Stimulated activated CD8-positive, alpha-beta memory T cell treated with anti-CD3 and anti-CD28 coated beads, Interleukin-12 subunit alpha, Interleukin-12 subunit beta, amount 100 ng/mL, for 24 hours (primary cell): ENCODE results near the gene AHCTF1.
"Not testable (repeated sequence)": the region's sequence is repeated elsewhere in the genome, so short reads cannot be mapped to it uniquely, and the experiment has no call there.

Experiments used
- DNase-seq: peaks from one replicate; pipeline ENCODE4 v3.0.0-alpha.2; 2020; ENCODE audit errors: extremely low read depth

The AHCTF1 gene

DNA sequence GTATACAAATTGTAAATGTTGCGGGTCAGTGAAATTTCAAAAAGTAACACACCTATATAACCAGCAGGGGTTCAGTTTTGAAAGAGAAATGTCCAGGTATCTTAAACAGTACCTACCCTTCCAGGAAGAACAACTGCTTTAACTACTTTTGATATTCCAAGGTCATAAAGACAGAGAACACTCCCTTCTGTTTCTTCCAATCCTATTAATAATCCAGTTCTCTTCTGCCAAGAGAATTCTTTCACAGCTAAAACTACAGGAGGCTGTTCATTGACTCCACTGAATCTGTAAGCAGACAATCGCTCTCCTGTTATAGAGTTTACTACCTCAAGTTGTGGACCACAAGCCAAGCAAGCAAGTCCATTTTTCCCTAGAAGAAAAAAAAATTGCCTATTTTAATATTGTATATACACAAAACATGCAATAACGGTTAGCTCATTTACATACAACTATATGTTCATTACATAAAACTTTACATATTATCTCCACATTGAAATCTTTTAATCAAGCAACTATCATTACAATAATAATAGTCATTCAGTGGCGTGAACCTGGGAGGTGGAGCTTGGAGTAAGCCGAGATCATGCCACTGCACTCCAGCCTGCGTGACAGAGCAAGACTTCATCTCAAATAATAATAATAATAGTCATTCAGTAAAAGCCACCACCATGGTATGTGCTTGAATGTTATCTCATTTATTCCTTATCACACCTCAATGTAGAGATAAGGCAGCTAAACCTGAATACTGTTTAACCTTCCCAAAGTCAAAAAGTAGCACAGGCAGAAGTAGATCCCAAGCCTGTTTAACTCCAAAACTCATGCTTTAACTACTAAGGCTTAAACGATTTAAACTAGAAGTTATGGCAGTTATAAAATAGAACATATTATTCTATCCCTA lies 15.5 kb downstream of the AHCTF1 start:
- not testable (repeated sequence) for DNase-seq

DNA sequence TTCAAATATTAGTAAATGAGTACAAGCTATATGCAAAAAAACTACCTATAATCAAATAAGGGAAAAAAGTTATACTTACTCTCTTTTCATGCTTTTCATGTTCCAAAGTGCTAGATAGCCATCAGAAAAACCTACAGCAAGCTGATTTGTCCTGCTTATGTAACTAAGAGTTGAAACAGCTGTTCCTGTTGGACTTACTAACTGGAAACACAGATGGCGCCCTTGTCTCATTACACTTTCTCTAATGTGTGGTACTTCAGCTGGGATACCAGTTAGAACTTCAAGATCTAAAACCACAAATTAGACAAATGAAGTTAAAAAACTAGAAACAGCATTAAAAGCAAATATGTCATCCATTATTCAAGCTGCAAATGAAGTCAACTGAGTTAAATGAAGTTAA lies 24.3 kb downstream of the AHCTF1 start:
- no peak for DNase-seq

DNA sequence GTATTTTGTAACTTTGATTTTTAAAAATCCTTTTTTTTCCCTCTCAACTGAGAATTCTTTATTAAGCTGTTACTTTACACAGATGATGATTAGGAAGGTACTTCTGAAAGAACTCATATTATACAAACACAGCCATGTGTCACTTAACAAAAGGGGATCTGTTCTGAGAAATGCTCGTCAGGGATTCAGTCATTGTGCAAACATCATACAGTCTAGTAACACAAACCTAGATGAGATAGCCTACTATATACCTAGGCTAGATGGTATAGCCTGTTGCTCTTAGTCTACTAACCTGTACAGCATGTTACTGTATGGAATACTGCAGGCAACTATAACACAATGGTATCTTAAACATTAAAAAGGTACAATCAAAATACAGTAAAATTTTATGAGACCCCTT lies 24.9 kb downstream of the AHCTF1 start:
- DNase-seq = no peak

DNA sequence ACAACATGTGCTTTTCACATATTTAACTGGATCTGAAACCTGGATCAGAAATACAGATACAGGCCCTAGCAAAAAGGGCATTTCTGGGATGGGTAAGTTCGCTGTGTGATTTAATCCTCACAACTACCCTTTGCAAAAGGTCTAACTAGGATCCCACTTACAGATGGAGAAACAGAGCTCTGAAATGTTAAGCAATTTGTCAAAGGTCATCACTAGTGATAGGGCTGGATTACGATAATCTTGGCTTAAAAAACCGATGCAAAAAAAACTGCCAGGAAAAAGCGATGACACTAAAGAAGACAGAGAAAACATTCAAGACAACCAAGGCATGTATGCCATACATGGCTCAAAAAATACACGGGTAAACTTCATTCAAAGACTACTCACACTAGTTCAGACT lies 29.9 kb downstream of the AHCTF1 start:
- no peak for DNase-seq

DNA sequence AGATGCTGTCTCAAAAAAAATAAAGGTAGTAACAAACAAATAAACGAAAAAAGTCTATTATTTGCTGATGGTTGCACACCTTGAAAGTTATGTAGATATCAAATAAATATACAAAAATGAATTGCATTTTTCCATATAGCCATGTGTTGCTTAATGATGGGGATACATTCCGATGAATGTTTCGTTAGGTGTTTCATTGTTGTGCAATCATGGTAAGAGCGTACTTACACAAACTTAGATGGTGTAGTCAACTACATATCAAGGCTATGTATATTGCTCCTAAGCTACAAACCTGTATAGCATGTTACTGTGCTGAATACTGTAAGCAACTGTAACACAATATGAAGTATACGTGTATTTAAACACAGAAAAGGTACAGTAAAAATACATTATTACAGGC lies 34.4 kb downstream of the AHCTF1 start:
- no peak for DNase-seq

DNA sequence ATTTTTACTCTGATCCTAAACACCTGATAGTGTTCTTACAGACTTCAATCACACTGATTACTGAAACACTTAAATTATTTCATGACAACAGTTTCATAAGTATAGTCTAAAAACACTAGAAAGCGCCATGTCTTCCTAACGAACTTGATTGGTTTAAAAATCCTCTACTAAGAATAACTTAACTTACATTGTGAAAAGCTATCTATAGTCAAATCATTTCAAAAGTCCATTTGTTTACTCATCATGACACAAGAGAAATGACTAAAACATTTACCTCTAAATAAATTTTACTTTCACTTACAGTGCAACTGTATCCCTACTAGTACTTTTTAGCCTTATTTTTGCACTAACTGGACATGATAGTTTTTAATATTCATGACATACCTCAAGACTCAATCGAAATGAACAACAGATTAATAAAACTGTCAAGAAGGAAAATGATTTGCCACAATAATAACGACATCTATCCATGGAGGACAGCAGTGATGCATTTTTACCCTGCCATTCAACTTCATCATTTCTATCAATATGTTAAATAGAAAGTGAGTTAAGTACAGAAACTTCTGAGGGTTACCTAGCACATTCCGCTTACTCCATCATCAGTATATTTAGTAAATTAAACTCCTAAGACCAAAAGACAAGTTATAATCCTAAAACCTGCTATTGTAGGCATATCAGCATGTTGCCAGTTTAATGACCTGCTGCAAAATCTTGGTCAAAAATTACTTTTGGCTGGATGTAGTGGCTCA lies 38.4 kb downstream of the AHCTF1 start:
- no peak for DNase-seq

DNA sequence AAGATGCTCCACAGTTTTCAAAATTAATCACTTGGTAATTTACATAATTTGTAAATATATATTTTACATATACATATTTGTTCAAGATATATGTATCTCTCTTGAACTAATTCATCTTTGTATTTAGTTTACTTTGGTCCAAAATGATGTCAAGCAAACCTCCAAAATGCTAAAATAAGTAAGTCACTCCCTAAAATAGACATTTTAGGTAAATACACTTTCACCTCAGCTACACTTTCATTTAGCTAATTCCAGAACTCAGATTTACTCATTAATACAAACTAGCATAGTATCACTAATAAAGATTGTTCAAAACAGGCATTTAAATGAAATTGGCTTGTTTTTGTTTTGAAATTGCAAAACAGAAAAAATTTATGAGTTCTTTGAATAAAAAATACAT lies 40.6 kb downstream of the AHCTF1 start:
- no peak for DNase-seq

DNA sequence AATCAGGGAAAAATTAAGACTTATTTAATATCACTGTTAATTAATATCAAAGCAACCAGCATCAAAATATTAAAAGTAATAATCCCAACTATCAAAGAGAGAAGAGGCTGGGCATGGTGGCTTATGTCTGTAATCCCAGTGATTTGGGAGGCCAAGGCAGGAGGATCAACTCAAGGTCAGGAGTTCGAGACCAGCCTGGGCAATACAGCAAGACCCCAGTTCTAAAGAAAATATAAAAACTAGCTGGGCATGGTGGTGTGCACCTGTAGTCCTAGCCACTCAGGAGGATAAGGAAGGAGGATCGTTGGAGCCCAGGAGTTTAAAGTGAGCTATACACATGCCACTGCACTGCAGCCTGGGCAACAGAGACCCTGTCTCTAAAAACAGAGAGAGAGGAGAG lies 43.2 kb downstream of the AHCTF1 start:
- no peak for DNase-seq

DNA sequence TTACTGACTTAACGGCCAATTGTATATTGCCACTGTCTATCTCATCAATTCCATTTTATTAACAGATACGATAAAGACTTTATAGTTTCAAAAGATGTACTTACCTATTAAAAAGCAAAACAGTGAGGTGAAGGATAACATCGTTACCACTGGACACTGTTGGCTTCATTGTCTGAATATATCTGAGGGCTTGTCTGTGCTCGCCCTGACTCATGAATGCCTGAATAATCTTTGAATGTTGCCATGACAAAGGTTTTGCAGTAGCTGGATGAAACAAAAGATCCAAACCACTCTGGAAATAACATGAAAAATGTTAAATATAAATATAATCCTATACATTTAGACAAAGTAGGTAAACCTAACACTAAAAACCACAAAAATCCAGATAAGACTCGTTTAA lies 46.4 kb downstream of the AHCTF1 start:
- DNase-seq = not testable (repeated sequence)

DNA sequence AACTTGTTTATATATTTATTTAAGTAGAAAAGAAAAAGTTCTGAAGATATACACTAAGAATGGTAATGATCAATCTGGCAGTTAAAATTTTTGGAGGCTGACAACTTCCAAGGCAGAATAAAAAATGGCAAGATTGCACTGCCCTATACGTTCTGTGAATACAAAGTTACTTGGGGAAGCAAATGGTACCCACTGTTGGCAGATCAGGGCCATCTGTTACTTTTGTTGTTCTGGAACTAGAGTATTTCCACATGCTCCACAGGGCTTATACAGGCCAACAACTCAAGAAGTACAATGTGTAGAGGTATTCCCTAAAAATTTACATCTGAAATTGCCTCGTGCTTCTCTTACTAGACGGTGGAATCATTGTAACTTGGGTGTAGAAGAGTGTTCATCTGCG lies 53.2 kb downstream of the AHCTF1 start:
- DNase-seq = no peak

DNA sequence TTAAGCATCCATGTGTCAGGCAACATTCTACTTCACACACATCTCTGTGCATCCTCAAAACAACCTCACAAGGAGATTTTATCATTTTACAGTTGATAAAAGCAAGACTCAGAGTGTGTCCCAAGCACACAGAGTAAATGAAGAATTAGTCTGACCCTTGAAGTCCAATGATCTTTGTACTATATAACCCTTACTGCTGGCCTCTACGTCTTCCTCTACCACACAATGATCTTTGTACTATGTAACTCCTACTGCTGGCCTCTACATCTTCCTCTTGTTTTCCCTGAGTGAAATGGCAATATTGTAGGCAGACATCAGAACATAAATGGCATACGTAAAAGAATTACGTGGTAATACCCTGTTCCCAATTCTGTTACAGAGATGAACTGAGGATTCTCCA lies 55.3 kb downstream of the AHCTF1 start:
- DNase-seq = no peak

DNA sequence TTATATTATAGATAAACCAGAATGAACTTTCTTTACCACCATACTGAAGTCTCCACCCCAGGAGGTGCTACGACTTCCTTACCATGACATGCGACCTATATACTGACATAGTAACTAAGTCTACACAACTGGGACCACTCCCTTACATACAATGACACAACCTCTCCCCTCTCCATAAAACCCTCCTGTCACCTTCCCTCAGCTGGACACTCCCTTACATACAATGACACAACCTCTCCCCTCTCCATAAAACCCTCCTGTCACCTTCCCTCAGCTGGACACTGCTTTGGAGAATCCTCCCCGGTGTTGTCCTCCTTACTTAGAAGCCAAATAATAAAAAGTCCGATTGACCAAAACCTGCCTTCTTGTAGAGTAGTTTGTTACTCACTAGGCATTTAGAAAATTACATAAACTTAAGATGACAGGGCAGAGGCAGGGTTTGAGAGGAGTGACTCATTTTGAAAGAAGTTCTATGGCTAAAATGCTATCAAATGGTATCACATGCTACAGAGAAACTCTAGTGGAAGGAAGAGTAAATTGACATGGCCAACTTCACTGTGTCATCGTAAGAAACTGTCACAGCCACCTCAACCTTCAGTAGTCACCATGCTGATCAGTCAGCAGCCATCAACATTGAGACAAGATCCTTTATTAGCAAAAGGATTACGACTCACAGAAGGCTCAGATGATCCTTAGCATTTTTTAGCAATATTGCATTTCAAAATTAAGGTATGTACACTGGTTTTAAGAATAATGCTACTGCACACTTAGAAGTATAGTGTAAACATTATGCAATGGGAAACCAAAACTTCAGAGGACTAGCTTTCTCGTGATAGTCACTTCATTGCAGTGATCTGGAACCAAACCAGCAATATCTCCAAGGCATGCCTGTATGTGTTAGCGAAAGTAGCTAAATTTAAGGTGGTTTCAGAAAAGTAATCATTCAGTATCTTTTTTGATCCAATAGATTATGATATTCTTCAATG lies 56.4 kb downstream of the AHCTF1 start:
- no peak for DNase-seq

DNA sequence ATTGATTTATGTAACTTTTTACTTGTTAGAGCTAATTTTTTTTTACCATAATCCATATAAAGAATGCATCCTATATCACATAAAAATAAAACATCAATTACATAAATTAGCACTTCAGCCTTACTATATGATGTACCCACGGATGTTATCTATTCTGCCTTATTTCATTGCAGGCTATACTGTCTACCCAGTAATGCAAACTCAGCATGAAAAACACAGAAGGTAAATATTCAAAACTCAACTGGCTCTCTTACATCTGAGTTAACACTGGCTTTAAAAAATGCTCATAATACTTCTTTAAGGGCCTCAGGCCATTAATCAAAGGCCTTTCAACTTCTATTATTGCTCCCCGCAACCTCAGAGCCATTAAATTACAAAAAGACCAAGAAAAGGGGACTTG lies 65.8 kb downstream of the AHCTF1 start:
- DNase-seq = no peak

DNA sequence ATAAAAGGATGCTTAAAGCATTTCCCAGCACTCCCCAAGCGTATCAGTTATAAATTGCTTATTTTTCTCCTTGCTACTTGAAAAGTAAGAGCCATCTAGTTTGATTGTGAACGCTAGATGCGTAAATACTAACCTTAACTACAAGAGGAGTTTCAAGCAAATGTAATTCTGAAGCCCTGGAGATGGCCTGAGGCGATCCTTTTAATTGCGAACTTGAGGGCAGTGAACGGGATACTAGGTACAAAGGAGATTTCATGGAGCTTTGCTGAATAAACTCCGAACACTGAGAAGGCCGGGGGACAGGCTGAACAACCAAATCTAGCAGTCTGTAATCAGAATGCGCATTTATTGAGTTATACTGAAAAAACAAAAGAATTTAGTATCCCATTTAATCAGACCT lies 68.0 kb downstream of the AHCTF1 start:
- not testable (repeated sequence) for DNase-seq

DNA sequence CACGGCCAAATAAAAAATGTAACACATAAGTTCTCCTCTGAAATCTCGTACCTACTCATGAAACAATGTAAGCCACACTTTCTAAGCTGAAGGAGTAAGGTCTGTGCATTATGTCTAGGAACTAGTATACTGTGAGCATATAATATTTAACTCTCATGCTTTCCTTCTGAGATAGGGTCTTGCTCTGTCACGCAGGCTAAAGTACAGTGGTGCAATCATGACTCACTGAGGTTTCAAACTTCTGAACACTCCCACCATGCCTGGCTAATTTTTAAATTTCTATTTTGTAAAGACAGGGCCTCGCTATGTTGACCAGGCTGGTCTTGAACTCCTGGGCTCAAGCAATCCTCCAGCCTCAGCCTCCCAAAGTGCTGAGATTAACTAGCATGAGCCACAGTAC lies 71.3 kb downstream of the AHCTF1 start:
- DNase-seq = no peak

DNA sequence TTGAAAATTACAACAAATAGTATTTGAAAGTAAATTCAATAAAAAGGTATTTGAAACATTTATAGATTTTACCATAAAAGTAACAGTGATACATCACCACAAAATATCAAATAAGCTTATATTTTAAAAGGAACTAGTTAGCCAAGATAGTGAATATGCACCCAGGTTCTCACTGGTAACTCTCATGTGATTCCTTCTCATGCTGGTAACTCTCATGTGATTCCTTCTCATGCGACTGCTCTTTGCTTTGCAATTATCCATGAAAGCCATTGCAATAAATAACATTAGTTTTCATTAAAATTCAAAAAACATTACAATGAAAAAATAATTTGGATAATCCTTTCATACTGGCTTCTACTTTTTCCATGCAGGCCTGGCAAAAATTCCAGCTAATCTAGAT lies 75.4 kb downstream of the AHCTF1 start:
- no peak for DNase-seq

DNA sequence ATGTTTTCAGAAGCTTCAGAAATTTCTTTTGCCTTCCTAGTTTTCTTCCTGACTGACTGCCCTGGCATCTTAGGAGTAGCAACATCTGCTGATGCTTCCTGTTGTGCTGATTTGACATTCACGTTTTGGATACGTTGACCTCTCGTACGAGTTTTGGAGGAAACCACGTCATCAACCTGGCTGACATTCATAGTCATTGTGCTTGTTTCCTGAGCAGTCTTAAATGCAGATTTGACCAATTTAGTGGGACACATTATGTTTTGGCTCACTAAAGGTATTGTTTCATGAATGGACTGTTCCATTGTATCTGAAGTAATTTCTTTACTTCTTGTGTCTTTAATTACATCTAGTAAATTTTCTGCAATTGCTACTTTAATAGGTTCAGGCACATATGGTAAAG lies 81.1 kb downstream of the AHCTF1 start:
- not testable (repeated sequence) for DNase-seq

DNA sequence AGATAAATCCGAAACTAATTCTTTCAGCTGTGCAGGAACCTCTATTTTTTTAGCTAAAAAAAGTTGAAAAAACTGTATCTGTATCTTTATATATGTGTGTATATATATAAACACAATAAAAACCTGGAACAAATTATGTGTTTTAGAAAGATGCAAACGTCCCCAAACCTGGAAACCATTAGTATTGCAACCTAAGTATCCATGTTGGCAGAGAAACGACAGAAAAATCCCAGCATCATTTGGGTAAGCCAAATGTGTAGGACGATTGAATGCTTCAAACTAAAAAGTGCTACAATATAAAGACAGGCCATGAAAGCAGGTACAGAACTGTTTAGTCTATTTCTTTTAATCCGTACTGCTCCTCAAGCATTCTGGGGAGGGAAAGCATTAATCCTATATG lies 87.9 kb downstream of the AHCTF1 start:
- no peak for DNase-seq

DNA sequence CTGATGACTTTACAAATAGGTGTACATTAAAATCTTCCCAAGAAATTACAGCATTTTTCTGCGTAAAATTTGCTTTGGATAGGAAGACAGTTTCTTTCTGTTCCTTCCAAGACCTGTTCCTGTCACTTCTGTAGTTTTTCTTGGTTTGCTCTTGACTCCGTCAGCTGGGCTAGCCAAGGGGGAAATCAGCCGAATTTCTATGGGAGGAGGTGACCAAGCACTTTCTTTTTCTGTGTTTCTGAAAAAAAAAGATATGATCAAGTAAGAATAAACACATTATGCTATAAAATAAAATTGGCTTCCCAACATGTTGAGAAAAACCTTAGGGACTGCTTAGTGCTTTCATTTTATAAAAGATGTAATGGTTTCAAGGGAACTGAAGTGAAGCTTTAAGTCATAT lies 91.0 kb downstream of the AHCTF1 start:
- not testable (repeated sequence) for DNase-seq

DNA sequence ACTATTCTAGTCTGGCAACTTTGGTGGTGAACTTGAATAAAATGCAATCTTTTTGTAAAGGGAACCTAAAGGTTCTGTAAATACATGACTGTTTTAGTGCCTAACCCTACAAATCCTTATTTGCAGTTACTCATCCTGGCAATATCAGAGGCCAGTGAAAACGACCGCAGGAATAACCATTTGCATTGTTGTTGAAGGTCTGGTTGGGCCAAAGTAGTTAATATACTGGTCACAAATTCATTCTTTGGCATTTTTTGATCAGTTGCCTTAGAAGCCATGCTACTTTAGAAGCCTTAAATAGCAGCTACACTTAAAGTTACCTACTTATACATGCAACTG lies 93.7 kb downstream of the AHCTF1 start:
- DNase-seq = no peak

DNA sequence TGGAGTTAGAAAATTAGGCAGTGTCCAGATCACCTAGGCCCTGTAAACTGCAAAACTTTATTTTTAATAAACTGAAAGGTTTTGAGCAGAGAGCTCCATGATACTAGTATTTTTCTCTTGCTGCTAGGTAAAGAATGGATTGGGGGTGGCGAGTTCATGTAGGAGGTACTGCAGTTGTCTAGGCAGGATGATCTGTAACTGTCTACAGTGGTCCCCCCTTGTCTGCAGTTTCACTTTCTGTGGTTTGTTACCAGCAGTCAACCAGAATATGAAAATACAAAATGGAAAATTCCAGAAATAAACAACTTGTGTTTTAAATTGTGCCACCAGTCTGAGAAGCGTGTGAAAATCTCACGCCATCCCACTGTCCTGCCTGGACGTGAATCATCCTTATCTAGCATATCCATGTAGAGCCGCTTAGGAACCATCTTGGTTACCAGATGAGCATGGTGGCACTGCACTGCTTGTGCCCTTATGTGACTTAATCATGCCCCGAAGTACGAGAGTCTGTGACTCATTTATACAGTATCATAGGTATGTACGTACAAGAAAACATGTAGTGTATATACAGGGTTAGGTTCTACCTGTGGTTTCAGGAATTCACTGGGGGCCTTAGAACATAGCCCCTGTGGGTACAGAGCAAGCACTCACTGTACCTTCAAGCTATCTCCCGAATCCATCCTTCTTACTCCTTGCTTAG lies 94.2 kb downstream of the AHCTF1 start:
- DNase-seq = no peak
